ENCODE results near the gene TSEN34.

- TF ChIP-seq CTCF (tag by site-specific recombination; IDR thresholded peaks at IDR 0.05) = no peak
- TF ChIP-seq ZNF639 (tag by site-specific recombination; IDR thresholded peaks at IDR 0.05) = no peak
- TF ChIP-seq PRDM1 (tag by site-specific recombination; IDR thresholded peaks at IDR 0.05) = no peak
- no peak for TF ChIP-seq FEZF1 (tag by site-specific recombination; IDR thresholded peaks at IDR 0.05)
Observed at GRCh38 chr19:54216869-54217268, 25.8 kb downstream of the TSEN34 start.

Measured in HEK293 (cell line).